ENCODE results near the gene ACTA1. TPM values are rescaled to one million over a fixed set of nuclear protein-coding genes. Genes with fewer than 3 reads are reported as not detected.
"Not testable (repeated sequence)": the region's sequence is repeated elsewhere in the genome, so short reads cannot be mapped to it uniquely, and the experiment has no call there.

The ACTA1 gene
- total RNA-seq, 2 donors from 2014 or later: not detected

GRCh38 chr1:229402329-229402728 is 31.6 kb downstream of the ACTA1 start:
- H3K9me3 Mint-ChIP-seq; DNase-seq (ENCODE audit: low spot score in 2 of 2); ATAC-seq; H3K27ac Mint-ChIP-seq; H3K36me3 Mint-ChIP-seq: not testable (repeated sequence)

- Mint-ChIP-seq H3K36me3 (no peaks in the 10 kb centered on the region), H3K9me3 (no peaks in the 10 kb centered on the region), H3K27ac (no peak overlapping the region)
- ATAC-seq (no peak), DNase-seq (ENCODE audit: low spot score in 2 of 2) (no peak)
Measured at GRCh38 chr1:229397762-229398161, 36.1 kb downstream of the ACTA1 start.

- DNase-seq (ENCODE audit: low spot score in 2 of 2) (no peak), ATAC-seq (no peak)
- Mint-ChIP-seq H3K9me3 (no peaks in the 10 kb centered on the region), H3K36me3 (no peaks in the 10 kb centered on the region), H3K27ac (no peak overlapping the region)
Measured at GRCh38 chr1:229396585-229397206, 37.2 kb downstream of the ACTA1 start.

- H3K27ac Mint-ChIP-seq; DNase-seq (ENCODE audit: low spot score in 2 of 2); H3K36me3 Mint-ChIP-seq; ATAC-seq; H3K9me3 Mint-ChIP-seq: not testable (repeated sequence)
Measured at GRCh38 chr1:229394517-229394916, 39.4 kb downstream of the ACTA1 start.

- H3K36me3 Mint-ChIP-seq: no peaks in the 10 kb centered on the region
- H3K9me3 Mint-ChIP-seq: no peaks in the 10 kb centered on the region
- no peak overlapping the region for H3K27ac Mint-ChIP-seq
- ATAC-seq (no peak), DNase-seq (ENCODE audit: low spot score in 2 of 2) (no peak)
Measured at GRCh38 chr1:229392936-229393335, 41.0 kb downstream of the ACTA1 start.

GRCh38 chr1:229390130-229390529 is 43.8 kb downstream of the ACTA1 start:
- Mint-ChIP-seq H3K36me3 (no peaks in the 10 kb centered on the region), H3K9me3 (no peaks in the 10 kb centered on the region), H3K27ac (no peak overlapping the region)
- ATAC-seq (no peak), DNase-seq (ENCODE audit: low spot score in 2 of 2) (no peak)

- DNase-seq (ENCODE audit: low spot score in 2 of 2) (no peak), ATAC-seq (no peak)
- H3K27ac Mint-ChIP-seq: no peak overlapping the region
- H3K36me3 Mint-ChIP-seq: no peaks in the 10 kb centered on the region
- H3K9me3 Mint-ChIP-seq: no peaks in the 10 kb centered on the region
Measured at GRCh38 chr1:229388897-229389580, 44.9 kb downstream of the ACTA1 start.

- no peaks in the 10 kb centered on the region for H3K9me3 Mint-ChIP-seq
- ATAC-seq: no peak
- no peaks in the 10 kb centered on the region for H3K36me3 Mint-ChIP-seq
- H3K27ac Mint-ChIP-seq: no peak overlapping the region
- no peak for DNase-seq (ENCODE audit: low spot score in 2 of 2)
Measured at GRCh38 chr1:229385853-229386456, 47.9 kb downstream of the ACTA1 start.

GRCh38 chr1:229384822-229385221 is 49.1 kb downstream of the ACTA1 start:
- no peaks in the 10 kb centered on the region for H3K36me3 Mint-ChIP-seq
- no peak for ATAC-seq
- no peaks in the 10 kb centered on the region for H3K9me3 Mint-ChIP-seq
- DNase-seq (ENCODE audit: low spot score in 2 of 2): no peak
- no peak overlapping the region for H3K27ac Mint-ChIP-seq

GRCh38 chr1:229383961-229384360 is 49.9 kb downstream of the ACTA1 start:
- Mint-ChIP-seq H3K9me3 (no peaks in the 10 kb centered on the region), H3K27ac (no peak overlapping the region), H3K36me3 (no peaks in the 10 kb centered on the region)
- no peak for DNase-seq (ENCODE audit: low spot score in 2 of 2)
- no peak for ATAC-seq

- H3K27ac Mint-ChIP-seq: no peak overlapping the region
- ATAC-seq: no peak
- no peak for DNase-seq (ENCODE audit: low spot score in 2 of 2)
- no peaks in the 10 kb centered on the region for H3K36me3 Mint-ChIP-seq
- H3K9me3 Mint-ChIP-seq: no peaks in the 10 kb centered on the region
Measured at GRCh38 chr1:229383188-229383587, 50.7 kb downstream of the ACTA1 start.

Other genes with a start within 250 kb of the ACTA1 start
- 10 to 100 TPM; 31.0 to 32.2 TPM for gene RAB4A, start 163.0 kb downstream of the ACTA1 start, total RNA-seq
- 10 to 100 TPM in 1 of 2 donors, 1 to 10 TPM in 1; 5.9 to 11.4 TPM for gene CCSAP, start 91.0 kb downstream of the ACTA1 start, total RNA-seq
- gene NUP133, start 74.2 kb upstream of the ACTA1 start, total RNA-seq: 10 to 100 TPM; 52.7 to 55.7 TPM
- 10 to 100 TPM; 17.4 to 39.3 TPM for gene ABCB10, start 124.6 kb upstream of the ACTA1 start, total RNA-seq
- 10 to 100 TPM; 10.9 to 21.6 TPM for gene TAF5L, start 192.0 kb upstream of the ACTA1 start, total RNA-seq
- 10 to 100 TPM; 11.4 to 15.7 TPM for gene URB2, start 192.2 kb upstream of the ACTA1 start, total RNA-seq

Measured in activated naive CD4-positive, alpha-beta T cell treated with anti-CD3 and anti-CD28 coated beads, Interleukin-2, amount 50 U/mL, for 72 hours (primary cell).